Stimulated activated naive CD8-positive, alpha-beta T cell treated with anti-CD3 and anti-CD28 coated beads, Interleukin-15, Interleukin-2, amounts not matched to agents 100 U/mL and 50 U/mL, for 24 hours (primary cell): Measurements from ENCODE around the gene PCED1B.
"Not testable (repeated sequence)": the region's sequence is repeated elsewhere in the genome, so short reads cannot be mapped to it uniquely, and the experiment has no call there.

Experiments
- ATAC-seq: fragments of 150-1000 bp; cut with Tn5 transposase; one replicate; pipeline ENCODE4 v1.10.0; 2021
- DNase-seq: peaks from one replicate; pipeline ENCODE4 v3.0.0; 2021

PCED1B gene

GRCh38 chr12:47206450-47207339, 127.3 kb downstream of the PCED1B start:
- no peak for DNase-seq
- ATAC-seq, result no peak

- DNase-seq (peak; percentile 62), ATAC-seq (peak; percentile 75)
These were observed 127.9 kb downstream of the PCED1B start for GRCh38 chr12:47207340-47207717.

GRCh38 chr12:47207829-47208248, 128.4 kb downstream of the PCED1B start:
- DNase-seq, result no peak
- no peak for ATAC-seq

GRCh38 chr12:47209014-47209413, 129.6 kb downstream of the PCED1B start:
- ATAC-seq (no peak), DNase-seq (no peak)

GRCh38 chr12:47210776-47211175, 131.4 kb downstream of the PCED1B start:
- ATAC-seq (no peak), DNase-seq (no peak)

GRCh38 chr12:47212701-47213039, 133.2 kb downstream of the PCED1B start:
- no peak for ATAC-seq

GRCh38 chr12:47213396-47213795, 134.0 kb downstream of the PCED1B start:
- ATAC-seq (no peak), DNase-seq (no peak)

More at GRCh38 chr12:47212701-47213039, 133.2 kb downstream of the PCED1B start:
- no peak for DNase-seq

- ATAC-seq (no peak), DNase-seq (no peak)
These were observed 134.7 kb downstream of the PCED1B start for GRCh38 chr12:47214001-47214619.

GRCh38 chr12:47214771-47215170, 135.3 kb downstream of the PCED1B start:
- peak; percentile 64 for DNase-seq

GRCh38 chr12:47216150-47216677, 136.8 kb downstream of the PCED1B start:
- DNase-seq (peak; percentile 71), ATAC-seq (peak; percentile 28)

More at GRCh38 chr12:47214771-47215170, 135.3 kb downstream of the PCED1B start:
- no peak for ATAC-seq

GRCh38 chr12:47217595-47217869, 138.1 kb downstream of the PCED1B start:
- DNase-seq, result not testable (repeated sequence)

GRCh38 chr12:47218191-47218654, 138.8 kb downstream of the PCED1B start:
- DNase-seq (peak; percentile 59), ATAC-seq (peak; percentile 35)

More at GRCh38 chr12:47217595-47217869, 138.1 kb downstream of the PCED1B start:
- ATAC-seq, result not testable (repeated sequence)

GRCh38 chr12:47219243-47219642, 139.8 kb downstream of the PCED1B start:
- ATAC-seq (no peak), DNase-seq (no peak)

GRCh38 chr12:47221256-47222023, 142.0 kb downstream of the PCED1B start:
- DNase-seq (no peak), ATAC-seq (no peak)

- ATAC-seq, result no peak
- DNase-seq, result no peak
These were observed 143.2 kb downstream of the PCED1B start for GRCh38 chr12:47222520-47223030.

- ATAC-seq (peak; percentile 26), DNase-seq (peak; percentile 29)
These were observed 143.8 kb downstream of the PCED1B start for GRCh38 chr12:47223031-47223847.

- no peak for ATAC-seq
- DNase-seq, result no peak
These were observed 144.4 kb downstream of the PCED1B start for GRCh38 chr12:47223848-47224213.

- DNase-seq (no peak), ATAC-seq (no peak)
These were observed 145.2 kb downstream of the PCED1B start for GRCh38 chr12:47224563-47225133.

- no peak for ATAC-seq
These were observed 145.9 kb downstream of the PCED1B start for GRCh38 chr12:47225356-47225755.

GRCh38 chr12:47226199-47226598, 146.8 kb downstream of the PCED1B start:
- no peak for DNase-seq
- ATAC-seq, result no peak

More at GRCh38 chr12:47225356-47225755, 145.9 kb downstream of the PCED1B start:
- DNase-seq, result no peak

- ATAC-seq (no peak), DNase-seq (no peak)
These were observed 149.4 kb downstream of the PCED1B start for GRCh38 chr12:47228802-47229201.
